H1 (cell line): ENCODE data around the gene RECK. TPM values are rescaled to one million over a fixed set of nuclear protein-coding genes. Genes with fewer than 3 reads are reported as not detected.

Experiments used
- CTCF ChIA-PET: fragments of 300-600 bp; sonication (Branson Sonifier 250); formaldehyde crosslinking; loops from one replicate; lab custom pipeline; 2021; ENCODE audit not compliant: partially characterized antibody; lab: Charles Lee
- POLR2A ChIA-PET: fragments of 300-600 bp; sonication (Branson Sonifier 250); formaldehyde crosslinking; loops from one replicate; lab custom pipeline; 2021; ENCODE audit warnings: inconsistent platforms; ENCODE audit not compliant: partially characterized antibody; lab: Charles Lee
- DNase-seq, 2 experiments: peaks; one replicate each; pipeline versions ENCODE4 v3.0.0 to v3.0.0-alpha.2; 2010 to 2022; ENCODE audit warnings: low spot score in 2 of 2, low read depth in 1 of 2, mixed read lengths in 1 of 2
- FAIRE-seq: peaks from 2 replicates; lab custom pipeline; 2011; peaks lifted over from hg19 to GRCh38; lab: Jason Lieb, UNC
- H2AFZ ChIP-seq: 2 replicates; pipeline ENCODE4 v1.8.1; 2012; ENCODE audit warnings: low read length, inconsistent platforms
- H2AK5ac ChIP-seq: 2 replicates; pipeline ENCODE4 v1.6.1; 2013; ENCODE audit warnings: low read depth, low read length
- H2BK120ac ChIP-seq: replicated peaks from 2 replicates; pipeline ENCODE3; 2013; ENCODE audit warnings: low read depth, low read length, inconsistent platforms
- H2BK12ac ChIP-seq: 2 replicates; pipeline ENCODE4 v1.6.1; 2013; ENCODE audit warnings: low read depth, low read length
- H2BK15ac ChIP-seq: 2 replicates; pipeline ENCODE4 v1.6.1; 2013; ENCODE audit warnings: low read length
- H2BK20ac ChIP-seq: 2 replicates; pipeline ENCODE4 v1.6.1; 2013; ENCODE audit warnings: low read length
- H2BK5ac ChIP-seq: 2 replicates; pipeline ENCODE4 v1.6.1; 2013; ENCODE audit warnings: low read depth, low read length
- H3K14ac ChIP-seq: 2 replicates; pipeline ENCODE4 v1.6.1; 2013; ENCODE audit warnings: inconsistent platforms; ENCODE audit not compliant: insufficient read length
- H3K18ac ChIP-seq: 2 replicates; pipeline ENCODE4 v1.6.1; 2013; ENCODE audit warnings: low read length; ENCODE audit errors: extremely low read depth
- H3K23ac ChIP-seq: 2 replicates; pipeline ENCODE4 v1.6.1; 2013; ENCODE audit warnings: inconsistent platforms; ENCODE audit not compliant: insufficient read length
- H3K23me2 ChIP-seq: 2 replicates; pipeline ENCODE4 v1.6.1; 2013; ENCODE audit warnings: low read depth, low read length
- H3K27ac ChIP-seq: 2 replicates; pipeline ENCODE4 v1.6.1; 2011; ENCODE audit warnings: low read depth, low read length, inconsistent platforms
- H3K27me3 ChIP-seq, 4 experiments: replicated peaks in 1 of 4; 1 replicate in 1 of 4; 2 replicates in 3 of 4; pipeline versions ENCODE4 v1.6.1 to v1.8.1; 2011 to 2013; ENCODE audit warnings: low read length in 3 of 4, mild to moderate bottlenecking in 3 of 4, inconsistent platforms in 2 of 4, mixed read lengths in 2 of 4, moderate library complexity in 1 of 4; ENCODE audit not compliant: control insufficient read depth in 3 of 4, insufficient read depth in 3 of 4; ENCODE audit errors: extremely low read depth in 1 of 4
- H3K36me3 ChIP-seq, 4 experiments: 2 replicates each; pipeline versions ENCODE4 v1.6.1 to v1.8.1; 2011 to 2013; ENCODE audit warnings: mild to moderate bottlenecking in 4 of 4, low read length in 3 of 4, moderate library complexity in 2 of 4, control low read depth in 1 of 4, inconsistent platforms in 1 of 4; ENCODE audit not compliant: insufficient read depth in 4 of 4, control insufficient read depth in 2 of 4
- H3K4ac ChIP-seq: replicated peaks from 2 replicates; pipeline ENCODE3; 2013; ENCODE audit warnings: low read length, low read depth, mixed read lengths, inconsistent platforms; ENCODE audit not compliant: insufficient read length
- H3K4me1 ChIP-seq, 4 experiments: replicated peaks in 1 of 4; 1 replicate in 1 of 4; 2 replicates in 3 of 4; pipeline versions ENCODE4 v1.6.1 to v1.8.1; 2011 to 2013; ENCODE audit warnings: low read length in 3 of 4, inconsistent platforms in 2 of 4, mixed read lengths in 1 of 4; ENCODE audit not compliant: insufficient read depth in 4 of 4, control insufficient read depth in 3 of 4
- H3K4me2 ChIP-seq, 2 experiments: 2 replicates each; pipeline versions ENCODE4 v1.6.1 to v1.8.1; 2011 to 2013; ENCODE audit warnings: low read depth in 2 of 2, low read length in 2 of 2, control low read depth in 1 of 2, inconsistent platforms in 1 of 2, mild to moderate bottlenecking in 1 of 2; ENCODE audit not compliant: insufficient read depth in 1 of 2
- H3K4me3 ChIP-seq, 4 experiments: fragments of 200-600, 300-600 bp in 1 of 4; sonication (generic), shearing (Covaris generic), sonication (Bioruptor Twin) in 1 of 4; 2 replicates each; pipeline versions ENCODE4 v1.5.1 to v1.8.1; 2011 to 2016; ENCODE audit warnings: low read length in 4 of 4, low read depth in 3 of 4, control low read depth in 2 of 4, inconsistent platforms in 2 of 4, mild to moderate bottlenecking in 2 of 4, mixed read lengths in 1 of 4, moderate library complexity in 1 of 4; ENCODE audit not compliant: insufficient read depth in 2 of 4; ENCODE audit errors: extremely low read depth in 1 of 4
- H3K56ac ChIP-seq: replicated peaks from 2 replicates; pipeline ENCODE3; 2013; ENCODE audit warnings: low read depth, mild to moderate bottlenecking, mixed read lengths, low read length, inconsistent platforms; ENCODE audit not compliant: insufficient read length
- H3K79me1 ChIP-seq: 2 replicates; pipeline ENCODE4 v1.6.1; 2013; ENCODE audit warnings: low read depth, low read length, control low read depth
- H3K79me2 ChIP-seq, 2 experiments: 2 replicates each; pipeline versions ENCODE4 v1.6.1 to v1.8.1; 2012 to 2013; ENCODE audit warnings: low read length in 2 of 2, mild to moderate bottlenecking in 2 of 2, inconsistent platforms in 1 of 2; ENCODE audit not compliant: insufficient read depth in 2 of 2, control insufficient read depth in 1 of 2
- H3K9ac ChIP-seq, 4 experiments: replicated peaks in 1 of 4; 1 replicate in 1 of 4; 2 replicates in 3 of 4; pipeline versions ENCODE4 v1.6.1 to v1.8.1; 2011 to 2013; ENCODE audit warnings: low read depth in 3 of 4, low read length in 3 of 4, control low read depth in 2 of 4, mild to moderate bottlenecking in 2 of 4, moderate library complexity in 2 of 4, inconsistent platforms in 1 of 4; ENCODE audit errors: extremely low read depth in 1 of 4
- H3K9me3 ChIP-seq, 2 experiments: 2 replicates each; pipeline versions ENCODE4 v1.6.1 to v1.8.1; 2012 to 2013; ENCODE audit warnings: mild to moderate bottlenecking in 2 of 2, moderate library complexity in 2 of 2, control low read depth in 1 of 2, inconsistent platforms in 1 of 2, low read depth in 1 of 2, low read length in 1 of 2, mixed read lengths in 1 of 2; ENCODE audit not compliant: insufficient read depth in 2 of 2
- H4K20me1 ChIP-seq, 2 experiments: replicated peaks in 1 of 2; 2 replicates each; pipeline versions ENCODE3 to v1.8.1; 2011 to 2013; ENCODE audit warnings: inconsistent platforms in 2 of 2, low read length in 2 of 2, mild to moderate bottlenecking in 1 of 2; ENCODE audit not compliant: insufficient read depth in 2 of 2, control insufficient read depth in 1 of 2
- H4K5ac ChIP-seq: 2 replicates; pipeline ENCODE4 v1.6.1; 2013; ENCODE audit warnings: low read length, low read depth, mixed read lengths, inconsistent platforms; ENCODE audit not compliant: insufficient read length
- H4K8ac ChIP-seq: 2 replicates; pipeline ENCODE4 v1.8.0; 2013; ENCODE audit warnings: mild to moderate bottlenecking, moderate library complexity, low read length, inconsistent platforms; ENCODE audit not compliant: insufficient read depth; ENCODE audit errors: extremely low read depth
- H4K91ac ChIP-seq: replicated peaks from 2 replicates; pipeline ENCODE3; 2013; ENCODE audit warnings: low read length, mixed read lengths, inconsistent platforms; ENCODE audit not compliant: insufficient read length
- CBX8 ChIP-seq: fragments of 300-800, 300-1000 bp; sonication (generic); IDR thresholded peaks from 2 replicates; pipeline ENCODE4 v1.7.1; 2016; ENCODE audit warnings: low read depth, low read length, borderline replicate concordance
- EGR1 ChIP-seq: IDR thresholded peaks from 2 replicates; pipeline ENCODE4 v1.6.1; 2011; ENCODE audit warnings: low read depth, low read length, borderline replicate concordance
- HDAC6 ChIP-seq: IDR thresholded peaks from one replicate; pipeline ENCODE4 v1.7.1; 2012; ENCODE audit warnings: low read depth, mild to moderate bottlenecking, inconsistent platforms, low read length, moderate library complexity
- POU5F1 ChIP-seq: IDR thresholded peaks from 2 replicates; pipeline ENCODE4 v1.6.1; 2011; ENCODE audit warnings: low read depth, mild to moderate bottlenecking, low read length, moderate library complexity
- RAD21 ChIP-seq, 2 experiments: IDR thresholded peaks in 1 of 2; conservative IDR thresholded peaks in 1 of 2; 2 replicates each; pipeline ENCODE4 v1.6.1; 2011; ENCODE audit warnings: low read depth in 2 of 2, low read length in 2 of 2, improper control_type of control experiment in 1 of 2, inconsistent platforms in 1 of 2, mild to moderate bottlenecking in 1 of 2, moderate library complexity in 1 of 2
- SAP30 ChIP-seq: fragments of 300-600 bp; sonication (generic); IDR thresholded peaks from 2 replicates; pipeline ENCODE4 v1.7.1; 2012; ENCODE audit warnings: low read length, moderate library complexity, mild to moderate bottlenecking, inconsistent platforms; ENCODE audit not compliant: insufficient read depth, insufficient replicate concordance
- SIX5 ChIP-seq: IDR thresholded peaks from 2 replicates; pipeline ENCODE4 v1.6.1; 2011; ENCODE audit warnings: mild to moderate bottlenecking, low read depth, low read length
- TBP ChIP-seq: IDR thresholded peaks from 2 replicates; pipeline ENCODE4 v1.6.1; 2011; ENCODE audit warnings: low read depth, low read length, improper control_type of control experiment
- TEAD4 ChIP-seq: IDR thresholded peaks from 2 replicates; pipeline ENCODE4 v1.6.1; 2012; ENCODE audit warnings: low read depth, low read length, inconsistent platforms, mixed read lengths
- WGBS, 2 experiments: shearing (Covaris generic) in 1 of 2; methylation state at CpG; one replicate each; pipeline versions ENCODE4 v1.1.6 to v1.1.7; 2013 to 2015; ENCODE audit warnings: low lambda C conversion rate in 2 of 2, mixed read lengths in 2 of 2, inconsistent platforms in 1 of 2, low coverage in 1 of 2, missing lambda C conversion rate in 1 of 2; ENCODE audit not compliant: insufficient replicate concordance in 2 of 2, insufficient coverage in 1 of 2, insufficient read length in 1 of 2; ENCODE audit errors: extremely low coverage in 1 of 2, missing lambda C conversion rate in 1 of 2; 5-methylcytosine and 5-hydroxymethylcytosine counted together
- polyA plus RNA-seq, 7 experiments: library from polyadenylated mRNA; depleted of rRNA in 3 of 7; stranded (reverse) in 5 of 7; unstranded in 2 of 7; fragments of >200 nt in 5 of 7; fragments of 200-250 nt in 2 of 7; gene quantifications; 1 replicate in 5 of 7; 2 replicates in 1 of 7; 4 replicates in 1 of 7; pipeline versions ENCODE4 v1.2.1 to v1.2.3, GENCODE V29; 2011 to 2013; ENCODE audit warnings: missing spikeins in 2 of 7, mixed read lengths in 2 of 7
- total RNA-seq: library from RNA; stranded (reverse); fragmentation: NEBNext Ultra II Directional; extraction: Animal tissue kit (Norgen Biotek cat#: 25700); gene quantifications from 2 replicates; pipeline ENCODE4 v1.2.1, GENCODE V29; 2021
- TF ChIP-seq, protein P1 (sequence below): IDR thresholded peaks from 2 replicates; pipeline ENCODE4 v1.6.1; 2011; ENCODE audit warnings: low read length, improper control_type of control experiment

RECK gene
- total and polyA plus RNA-seq, 2 of the 8 experiments (the other 6 are each of a cell fraction or from before 2014, with no cell fraction given), result 5.4 to 9.8 TPM

DNA sequence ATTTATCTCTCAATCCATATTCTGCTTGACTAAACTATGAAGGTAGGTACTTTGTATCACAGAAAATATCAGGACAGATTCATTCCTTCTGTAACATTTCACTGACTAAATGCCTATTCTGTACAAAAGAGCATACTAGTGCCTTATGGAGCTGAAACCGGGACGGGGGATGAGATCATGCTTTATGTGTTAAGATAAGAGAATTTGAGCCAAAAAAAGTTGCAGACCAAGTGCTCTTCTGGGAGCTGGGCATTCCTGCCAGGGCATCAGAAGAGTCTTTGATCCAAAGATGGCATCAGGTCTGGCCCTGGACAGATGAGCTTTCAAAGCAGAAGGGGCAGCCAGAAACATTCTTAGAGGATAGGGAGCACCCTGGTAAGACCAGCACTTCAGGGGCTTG lies 72.4 kb downstream of the RECK start:
- POLR2A ChIA-PET, result no interaction called here
- no peak for FAIRE-seq

More for the DNA sequence above, 72.4 kb downstream of the RECK start:
- TF ChIP-seq TBP (no peak), TEAD4 (no peak), SAP30 (no peak), CBX8 (no peak), SIX5 (no peak), HDAC6 (no peak), RAD21 (IDR thresholded peaks at IDR 0.05 in 1 of 2, conservative IDR thresholded peaks at IDR 0.05 in 1 of 2; ENCODE audit: low read depth in 2 of 2, low read length in 2 of 2) (no peak), POU5F1 (no peak), EGR1 (no peak)
- TF ChIP-seq, protein P1, sequence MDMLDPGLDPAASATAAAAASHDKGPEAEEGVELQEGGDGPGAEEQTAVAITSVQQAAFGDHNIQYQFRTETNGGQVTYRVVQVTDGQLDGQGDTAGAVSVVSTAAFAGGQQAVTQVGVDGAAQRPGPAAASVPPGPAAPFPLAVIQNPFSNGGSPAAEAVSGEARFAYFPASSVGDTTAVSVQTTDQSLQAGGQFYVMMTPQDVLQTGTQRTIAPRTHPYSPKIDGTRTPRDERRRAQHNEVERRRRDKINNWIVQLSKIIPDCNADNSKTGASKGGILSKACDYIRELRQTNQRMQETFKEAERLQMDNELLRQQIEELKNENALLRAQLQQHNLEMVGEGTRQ, result no peak
- Histone ChIP-seq H4K5ac (no peak overlapping the region), H3K9me3 (no peaks in the 10 kb centered on the region), H3K56ac (no peak overlapping the region), H3K4me3 (no peak overlapping the region), H3K79me1 (no peaks in the 10 kb centered on the region), H2AFZ (no peak overlapping the region), H4K91ac (no peak overlapping the region), H3K27ac (no peak overlapping the region), H2AK5ac (no peak overlapping the region), H3K36me3 (no peaks in the 10 kb centered on the region; a peak in 1 of 8 replicates), H3K27me3 (no peaks in the 10 kb centered on the region), H3K4me2 (no peak overlapping the region), H2BK20ac (no peak overlapping the region), H3K9ac (no peak overlapping the region), H3K23ac (no peak overlapping the region), H2BK15ac (no peak overlapping the region), H3K18ac (no peak overlapping the region), H3K23me2 (no peaks in the 10 kb centered on the region), H3K79me2 (no peaks in the 10 kb centered on the region), H4K20me1 (no peaks in the 10 kb centered on the region), H3K14ac (no peak overlapping the region), H2BK120ac (no peak overlapping the region), H2BK12ac (no peak overlapping the region), H2BK5ac (no peak overlapping the region), H3K4ac (no peak overlapping the region), H4K8ac (no peak overlapping the region), H3K4me1 (no peaks in the 10 kb centered on the region)
- DNase-seq, result no peak
- CTCF ChIA-PET, result interaction anchor here (1.1 to 5.5 kb wide), 5 partner anchors 8 to 102 kb away, joined by 3 to 29 read pairs (median 6); partner anchors contain the start of gene CCIN
- WGBS, 2 experiments, result 88% methylated on average over 2 of the region's 2 CpGs; no CpG with 5 or more reads in 1 of the 2 experiments
